HG03060 (cell line): ENCODE measurements around the gene RHOT1.
"Not testable (repeated sequence)": the region's sequence is repeated elsewhere in the genome, so short reads cannot be mapped to it uniquely, and the experiment has no call there.

Source experiments
- ATAC-seq: cut with Tn5 transposase; IDR thresholded peaks from one replicate; pipeline ENCODE4 v1.9.1; 2021; ENCODE audit warnings: low read depth, moderate number of reproducible peaks; ENCODE audit not compliant: unreplicated experiment

Gene RHOT1

GRCh38 chr17:32215696-32216095 is 73.4 kb downstream of the RHOT1 start:
- no peak for ATAC-seq

- no peak for ATAC-seq
These were observed 80.3 kb downstream of the RHOT1 start for GRCh38 chr17:32222621-32223020.

- ATAC-seq, result no peak
These were observed 81.4 kb downstream of the RHOT1 start for GRCh38 chr17:32223703-32224102.

- no peak for ATAC-seq
These were observed 84.6 kb downstream of the RHOT1 start for GRCh38 chr17:32226886-32227285.

- ATAC-seq, result no peak
These were observed 85.6 kb downstream of the RHOT1 start for GRCh38 chr17:32227910-32228309.

GRCh38 chr17:32235588-32235987 is 93.3 kb downstream of the RHOT1 start:
- no peak for ATAC-seq

- ATAC-seq, result no peak
These were observed 97.2 kb downstream of the RHOT1 start for GRCh38 chr17:32239456-32239855.

GRCh38 chr17:32240750-32241149 is 98.4 kb downstream of the RHOT1 start:
- ATAC-seq, result no peak

- no peak for ATAC-seq
These were observed 99.3 kb downstream of the RHOT1 start for GRCh38 chr17:32241640-32242039.

GRCh38 chr17:32249475-32249874 is 107.2 kb downstream of the RHOT1 start:
- ATAC-seq, result no peak

- ATAC-seq, result no peak
These were observed 110.9 kb downstream of the RHOT1 start for GRCh38 chr17:32253117-32253611.

- no peak for ATAC-seq
These were observed 113.9 kb downstream of the RHOT1 start for GRCh38 chr17:32256012-32256700.

- ATAC-seq, result no peak
These were observed 114.4 kb downstream of the RHOT1 start for GRCh38 chr17:32256701-32257019.

GRCh38 chr17:32258383-32259140 is 116.3 kb downstream of the RHOT1 start:
- ATAC-seq, result no peak

GRCh38 chr17:32259586-32259985 is 117.3 kb downstream of the RHOT1 start:
- no peak for ATAC-seq

GRCh38 chr17:32261417-32261736 is 119.1 kb downstream of the RHOT1 start:
- ATAC-seq, result no peak

GRCh38 chr17:32261936-32262510 is 119.7 kb downstream of the RHOT1 start:
- ATAC-seq, result no peak

- ATAC-seq, result not testable (repeated sequence)
These were observed 121.2 kb downstream of the RHOT1 start for GRCh38 chr17:32263515-32263914.

GRCh38 chr17:32264140-32264799 is 122.0 kb downstream of the RHOT1 start:
- no peak for ATAC-seq

GRCh38 chr17:32264823-32265191 is 122.5 kb downstream of the RHOT1 start:
- ATAC-seq, result no peak

- no peak for ATAC-seq
These were observed 123.1 kb downstream of the RHOT1 start, which contains the start of gene RHBDL3 for GRCh38 chr17:32265192-32265923. Gene RHBDL3, plus strand, starts transcription at chr17:32265832. Its CDS starts 358 bp downstream, at chr17:32266190.
